ENCODE results near the gene PRKCB.
A peak's percentile ranks its signal among the peaks of the same experiment; 100 is the strongest.

Gene PRKCB

GRCh38 chr16:24052329-24053098 lies 216.7 kb downstream of the PRKCB start:
- no peak for DNase-seq

- DNase-seq: no peak
Observed at GRCh38 chr16:24053099-24053946, 217.5 kb downstream of the PRKCB start.

- DNase-seq: no peak
Observed at GRCh38 chr16:24054741-24055491, 219.1 kb downstream of the PRKCB start.

- peak in 1 of 2 experiments; percentile 11 for DNase-seq
Observed at GRCh38 chr16:24062270-24062817, 226.6 kb downstream of the PRKCB start.

- no peak for DNase-seq
Observed at GRCh38 chr16:24069036-24069590, 233.3 kb downstream of the PRKCB start.

GRCh38 chr16:24070851-24071250 lies 235.1 kb downstream of the PRKCB start:
- peak; percentile 47 to 53 for DNase-seq

- no peak for DNase-seq
Observed at GRCh38 chr16:24071666-24072360, 236.0 kb downstream of the PRKCB start.

GRCh38 chr16:24073321-24073720 lies 237.5 kb downstream of the PRKCB start:
- DNase-seq: no peak

- DNase-seq: no peak
Observed at GRCh38 chr16:24074574-24074973, 238.8 kb downstream of the PRKCB start.

GRCh38 chr16:24075302-24075701 lies 239.5 kb downstream of the PRKCB start:
- no peak for DNase-seq

GRCh38 chr16:24075931-24076716 lies 240.3 kb downstream of the PRKCB start:
- peak; percentile 37 to 51 for DNase-seq

GRCh38 chr16:24077292-24077691 lies 241.5 kb downstream of the PRKCB start:
- no peak for DNase-seq

GRCh38 chr16:24077966-24078365 lies 242.2 kb downstream of the PRKCB start:
- DNase-seq: no peak

- no peak for DNase-seq
Observed at GRCh38 chr16:24085666-24086065, 249.9 kb downstream of the PRKCB start.

- DNase-seq: no peak
Observed at GRCh38 chr16:24087891-24088410, 252.2 kb downstream of the PRKCB start.

GRCh38 chr16:24088767-24089166 lies 253.0 kb downstream of the PRKCB start:
- no peak for DNase-seq

GRCh38 chr16:24091125-24091524 lies 255.3 kb downstream of the PRKCB start:
- no peak for DNase-seq

- no peak for DNase-seq
Observed at GRCh38 chr16:24093049-24093448, 257.3 kb downstream of the PRKCB start.

- no peak for DNase-seq
Observed at GRCh38 chr16:24094660-24095059, 258.9 kb downstream of the PRKCB start.

- no peak for DNase-seq
Observed at GRCh38 chr16:24098896-24099295, 263.1 kb downstream of the PRKCB start.

- no peak for DNase-seq
Observed at GRCh38 chr16:24101431-24101830, 265.6 kb downstream of the PRKCB start.

All from activated T-cell treated with anti-CD3 and anti-CD28 coated beads, Interleukin-2, amount 50 U/mL, for 48 hours (primary cell).